ENCODE measurements around the gene MAP3K15.

DNA sequence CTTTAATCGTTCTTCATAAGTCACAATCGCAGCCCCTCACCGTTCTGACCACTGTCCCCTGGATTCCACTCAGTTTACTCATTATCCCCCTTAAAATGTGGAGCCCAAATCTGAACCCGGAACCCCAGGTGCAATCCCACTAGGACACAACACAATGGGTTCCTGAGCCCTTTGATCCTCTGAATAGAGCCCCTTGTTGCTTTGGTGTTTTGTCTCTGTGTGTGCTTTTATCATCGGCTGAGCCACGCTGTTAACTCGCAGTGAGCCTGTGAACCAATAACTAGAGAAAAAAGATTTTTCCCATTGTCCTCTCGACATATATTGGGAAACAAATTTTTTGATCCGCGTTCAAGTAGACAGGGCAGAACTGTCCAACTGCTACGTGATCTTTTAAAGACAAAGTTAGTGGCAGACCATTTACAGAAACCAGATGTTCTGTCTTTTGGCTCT, 172.2 kb downstream of the MAP3K15 start:
- TF ChIP-seq BHLHE40 (IDR thresholded peaks at IDR 0.05; ENCODE audit: borderline replicate concordance) (no peak), HDGF (IDR thresholded peaks at IDR 0.05; ENCODE audit: borderline replicate concordance) (no peak), FOXM1 (IDR thresholded peaks at IDR 0.05; ENCODE audit: borderline replicate concordance) (no peak)
- TF ChIP-seq, protein P1, sequence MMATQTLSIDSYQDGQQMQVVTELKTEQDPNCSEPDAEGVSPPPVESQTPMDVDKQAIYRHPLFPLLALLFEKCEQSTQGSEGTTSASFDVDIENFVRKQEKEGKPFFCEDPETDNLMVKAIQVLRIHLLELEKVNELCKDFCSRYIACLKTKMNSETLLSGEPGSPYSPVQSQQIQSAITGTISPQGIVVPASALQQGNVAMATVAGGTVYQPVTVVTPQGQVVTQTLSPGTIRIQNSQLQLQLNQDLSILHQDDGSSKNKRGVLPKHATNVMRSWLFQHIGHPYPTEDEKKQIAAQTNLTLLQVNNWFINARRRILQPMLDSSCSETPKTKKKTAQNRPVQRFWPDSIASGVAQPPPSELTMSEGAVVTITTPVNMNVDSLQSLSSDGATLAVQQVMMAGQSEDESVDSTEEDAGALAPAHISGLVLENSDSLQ (IDR thresholded peaks at IDR 0.05), result no peak

Data from HEK293T (cell line).